Measurements from ENCODE around the gene MRPS7. TPM values are rescaled to one million over a fixed set of nuclear protein-coding genes. Genes with fewer than 3 reads are reported as not detected.

MRPS7 gene
- total RNA-seq, 1 donor from 2014 or later: 34.7 TPM

GRCh38 chr17:75313941-75314551 is 52.4 kb downstream of the MRPS7 start:
- H3K4me3 ChIP-seq: no peak overlapping the region
- H3K36me3 ChIP-seq: peaks cover 17% of the 10 kb centered on the region
- intact Hi-C loops (cut with DNase I): no loop called here
- peak; percentile 72 for DNase-seq
- H3K27ac ChIP-seq: peak overlapping the region; percentile 42
- H3K27me3 ChIP-seq: no peaks in the 10 kb centered on the region
- no peak for TF ChIP-seq CTCF (IDR thresholded peaks at IDR 0.05)
- H3K9me3 ChIP-seq: no peaks in the 10 kb centered on the region
- H3K4me1 ChIP-seq: peaks cover 19% of the 10 kb centered on the region
- ATAC-seq: peak; percentile 73

GRCh38 chr17:75315541-75316243 is 54.0 kb downstream of the MRPS7 start:
- TF ChIP-seq CTCF (IDR thresholded peaks at IDR 0.05): no peak
- no peaks in the 10 kb centered on the region for H3K27me3 ChIP-seq
- no peak for DNase-seq
- H3K4me3 ChIP-seq: no peak overlapping the region
- H3K9me3 ChIP-seq: no peaks in the 10 kb centered on the region
- no peak overlapping the region for H3K27ac ChIP-seq
- intact Hi-C loops (cut with DNase I): no loop called here
- peaks cover 30% of the 10 kb centered on the region for H3K36me3 ChIP-seq
- peak; percentile 60 for ATAC-seq
- peaks cover 9% of the 10 kb centered on the region for H3K4me1 ChIP-seq

Other genes with a start within 250 kb of the MRPS7 start
- 21.6 TPM for gene MRPL58, start 249.2 kb upstream of the MRPS7 start, total RNA-seq
- 155 TPM for gene ATP5PD, start 214.9 kb upstream of the MRPS7 start, total RNA-seq
- gene KCTD2, start 214.7 kb upstream of the MRPS7 start, total RNA-seq: 25.3 TPM
- gene SLC16A5, start 173.9 kb upstream of the MRPS7 start, total RNA-seq: 40.5 TPM
- gene ARMC7, start 151.9 kb upstream of the MRPS7 start, total RNA-seq: 18.0 TPM
- gene NT5C, start 130.1 kb upstream of the MRPS7 start, total RNA-seq: 35.8 TPM
- 47.8 TPM for gene JPT1, start 107.4 kb upstream of the MRPS7 start, total RNA-seq
- 316 TPM for gene SUMO2, start 78.9 kb upstream of the MRPS7 start, total RNA-seq
- 63.7 TPM for gene NUP85, start 56.2 kb upstream of the MRPS7 start, total RNA-seq
- gene GGA3, start 273 bp upstream of the MRPS7 start, total RNA-seq: 52.7 TPM
- gene MIF4GD, start 9.4 kb downstream of the MRPS7 start, total RNA-seq: 25.7 TPM
- 29.4 TPM for gene SLC25A19, start 27.6 kb downstream of the MRPS7 start, total RNA-seq
- gene GRB2, start 143.8 kb downstream of the MRPS7 start, total RNA-seq: 139 TPM
- 79.1 TPM for gene TMEM94, start 194.8 kb downstream of the MRPS7 start, total RNA-seq